Activated naive CD8-positive, alpha-beta T cell treated with anti-CD3 and anti-CD28 coated beads for 36 hours (primary cell): Measurements from ENCODE around the gene HSPA1A. TPM values are rescaled to one million over a fixed set of nuclear protein-coding genes. Genes with fewer than 3 reads are reported as not detected.
A peak's percentile ranks its signal among the peaks of the same experiment; 100 is the strongest.
"Not testable (repeated sequence)": the region's sequence is repeated elsewhere in the genome, so short reads cannot be mapped to it uniquely, and the experiment has no call there.

Experiments
- DNase-seq: peaks from one replicate; pipeline ENCODE4 v3.0.0; 2021
- H3K27ac Mint-ChIP-seq: one replicate; pipeline ENCODE4 v1.8.0; 2022; ENCODE audit warnings: mild to moderate bottlenecking, moderate library complexity, mixed read lengths
- H3K27me3 Mint-ChIP-seq: one replicate; pipeline ENCODE4 v1.8.0; 2022; ENCODE audit warnings: mild to moderate bottlenecking, mixed read lengths
- H3K36me3 Mint-ChIP-seq: one replicate; pipeline ENCODE4 v1.8.0; 2021; ENCODE audit warnings: mild to moderate bottlenecking, mixed read lengths
- H3K4me1 Mint-ChIP-seq: one replicate; pipeline ENCODE4 v1.8.0; 2021; ENCODE audit warnings: mixed read lengths
- H3K4me3 Mint-ChIP-seq: one replicate; pipeline ENCODE4 v1.8.0; 2022; ENCODE audit warnings: mild to moderate bottlenecking, moderate library complexity, mixed read lengths
- H3K9me3 Mint-ChIP-seq: one replicate; pipeline ENCODE4 v1.8.0; 2022; ENCODE audit warnings: mixed read lengths
- total RNA-seq, 2 experiments: library from RNA; stranded (reverse); gene quantifications; one replicate each; pipeline ENCODE4 v1.2.3, GENCODE V29; 2021

HSPA1A gene
- total RNA-seq, 2 experiments from 2014 or later: 24.3 to 24.8 TPM

DNA sequence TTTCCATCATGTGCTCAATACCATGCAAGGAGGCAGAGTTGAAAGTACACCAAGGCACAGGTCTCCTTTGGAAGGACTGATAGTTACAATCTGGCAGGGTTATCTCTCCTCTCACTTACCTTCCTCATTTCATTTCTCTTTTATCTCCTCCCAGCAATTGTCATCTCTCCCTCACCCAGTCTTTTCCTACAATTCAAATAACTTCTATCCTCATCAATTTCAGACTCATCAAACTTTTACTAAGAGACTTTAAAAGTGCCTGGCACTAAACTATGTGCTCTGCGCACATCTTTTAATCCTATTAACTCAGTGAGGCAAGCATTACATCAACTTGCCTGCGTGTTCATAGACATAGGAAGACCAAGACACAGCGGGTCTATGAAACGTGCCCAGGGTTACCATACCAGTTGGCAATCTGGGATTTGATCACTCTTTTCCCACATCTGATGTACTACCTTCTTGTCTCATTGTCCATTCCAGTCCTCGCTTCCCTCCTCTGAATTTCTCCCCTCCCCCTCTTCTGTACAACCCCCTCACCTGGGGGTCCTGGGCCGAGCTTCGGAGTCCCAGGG lies 21.0 kb upstream of the HSPA1A start:
- Mint-ChIP-seq H3K4me1 (peaks cover 42% of the 10 kb centered on the region), H3K9me3 (no peaks in the 10 kb centered on the region), H3K4me3 (peak overlapping the region; percentile 81), H3K27me3 (no peaks in the 10 kb centered on the region), H3K27ac (peak overlapping the region; percentile 67), H3K36me3 (peaks cover 30% of the 10 kb centered on the region)
- no peak for DNase-seq

DNA sequence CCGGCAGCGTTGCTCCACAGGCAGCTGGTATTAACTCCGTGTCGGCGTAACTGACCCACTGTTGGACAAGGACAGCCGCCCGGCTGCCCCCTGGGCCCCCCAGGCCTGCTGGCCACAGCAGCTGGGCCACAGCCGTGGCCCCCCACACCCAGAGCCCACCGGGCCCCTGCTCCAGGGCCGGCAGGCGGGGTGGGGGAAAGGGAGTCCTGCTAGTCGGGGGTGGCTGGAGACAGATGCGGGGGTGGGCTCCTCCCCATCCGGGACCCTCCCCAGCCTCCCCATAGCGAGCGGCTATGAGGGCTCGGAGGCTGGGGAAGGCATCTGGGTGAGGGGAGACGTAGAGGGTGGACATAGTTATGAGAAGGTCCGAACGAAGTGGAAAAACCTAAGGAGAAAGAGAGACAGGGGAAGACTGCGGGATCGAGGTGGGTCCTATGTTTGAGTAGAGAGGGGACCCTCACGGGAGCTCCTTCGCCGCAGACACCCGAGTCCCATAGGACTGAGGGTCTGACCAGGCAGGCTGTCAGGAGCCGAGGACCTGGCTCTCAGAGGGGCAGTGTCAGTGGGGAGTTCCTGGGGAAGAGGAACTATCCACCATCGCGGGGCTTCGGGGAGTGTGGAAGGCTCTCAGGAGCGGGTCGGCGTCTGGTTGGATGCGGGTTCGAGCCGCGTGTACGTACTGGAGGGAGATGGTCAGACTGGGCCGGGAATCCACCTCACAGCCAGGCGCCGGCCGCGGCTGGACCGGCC lies 20.3 kb upstream of the HSPA1A start:
- peaks cover 41% of the 10 kb centered on the region for H3K4me1 Mint-ChIP-seq
- H3K4me3 Mint-ChIP-seq: peak overlapping the region; percentile 81
- no peak for DNase-seq
- peak overlapping the region; percentile 98 for H3K27ac Mint-ChIP-seq
- peaks cover 26% of the 10 kb centered on the region for H3K36me3 Mint-ChIP-seq
- no peaks in the 10 kb centered on the region for H3K9me3 Mint-ChIP-seq
- H3K27me3 Mint-ChIP-seq: no peaks in the 10 kb centered on the region

DNA sequence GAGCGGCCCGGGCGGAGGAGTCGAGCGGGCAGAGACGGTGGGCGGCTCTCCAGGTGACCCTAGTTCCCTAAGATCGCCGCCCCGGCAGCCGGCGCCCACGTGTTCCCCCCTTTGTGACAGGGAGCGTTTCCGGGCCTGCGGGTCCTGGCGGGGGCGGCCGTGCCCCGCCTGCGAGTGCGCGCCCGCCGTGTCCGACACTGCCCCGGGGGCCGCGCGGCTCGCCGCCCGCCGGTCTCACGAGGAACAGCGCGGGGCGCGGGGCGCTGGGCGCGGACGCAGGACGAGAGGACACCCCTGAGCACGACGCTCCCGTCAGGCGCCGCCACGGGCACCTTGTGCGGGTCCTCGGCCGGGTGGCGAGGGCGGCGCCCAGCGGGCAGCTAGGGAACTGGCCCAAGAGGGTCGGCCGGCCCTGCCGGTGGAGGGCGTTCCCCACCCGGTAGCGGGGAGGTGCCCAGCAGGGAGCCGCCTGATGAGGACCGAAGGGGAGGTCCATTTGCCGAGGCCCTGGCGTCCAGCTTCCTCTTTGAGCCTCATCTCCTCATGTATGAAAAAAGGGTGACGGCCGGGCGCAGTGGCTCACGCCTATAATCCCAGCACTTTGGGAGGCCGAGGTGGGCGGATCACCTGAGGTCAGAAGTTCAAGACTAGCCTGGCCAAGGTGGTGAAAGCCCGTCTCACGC lies 19.6 kb upstream of the HSPA1A start, which contains the start of gene VARS1:
TSS of gene VARS1 (minus strand) at position 137 of the 683 bp plus-strand sequence. CDS start 535 bp downstream, outside the sequence.
- Mint-ChIP-seq H3K4me3 (peak within 1 kb of the TSS; percentile 81), H3K4me1 (peaks cover 39% of the 10 kb centered on the region), H3K27ac (peak within 1 kb of the TSS; percentile 98), H3K36me3 (peaks cover 23% of the 10 kb centered on the region), H3K9me3 (no peaks in the 10 kb centered on the region), H3K27me3 (no peaks in the 10 kb centered on the region)
- DNase-seq: peak; percentile 90

DNA sequence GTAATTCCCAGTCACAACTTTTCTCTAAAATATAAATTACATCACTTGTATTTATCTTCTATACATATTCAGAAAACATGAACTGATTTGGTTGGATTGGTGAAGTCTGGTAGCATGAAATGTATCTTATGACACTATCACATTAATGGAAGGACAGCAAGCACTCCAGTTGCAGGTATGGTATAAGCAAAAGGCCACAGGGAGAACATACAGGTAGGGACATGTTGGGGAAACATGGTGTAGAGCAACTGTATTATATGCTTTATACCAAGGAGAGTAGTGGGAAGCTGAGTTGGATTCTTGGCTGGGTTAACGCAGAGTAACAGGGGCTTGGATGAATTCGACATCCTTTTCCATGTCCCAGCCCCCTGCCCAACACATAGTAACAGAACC lies 18.4 kb upstream of the HSPA1A start:
- Mint-ChIP-seq H3K4me3 (peak overlapping the region; percentile 51), H3K27me3 (no peaks in the 10 kb centered on the region), H3K9me3 (no peaks in the 10 kb centered on the region), H3K36me3 (peaks cover 25% of the 10 kb centered on the region), H3K4me1 (peaks cover 38% of the 10 kb centered on the region), H3K27ac (peak overlapping the region; percentile 56)
- DNase-seq: no peak

DNA sequence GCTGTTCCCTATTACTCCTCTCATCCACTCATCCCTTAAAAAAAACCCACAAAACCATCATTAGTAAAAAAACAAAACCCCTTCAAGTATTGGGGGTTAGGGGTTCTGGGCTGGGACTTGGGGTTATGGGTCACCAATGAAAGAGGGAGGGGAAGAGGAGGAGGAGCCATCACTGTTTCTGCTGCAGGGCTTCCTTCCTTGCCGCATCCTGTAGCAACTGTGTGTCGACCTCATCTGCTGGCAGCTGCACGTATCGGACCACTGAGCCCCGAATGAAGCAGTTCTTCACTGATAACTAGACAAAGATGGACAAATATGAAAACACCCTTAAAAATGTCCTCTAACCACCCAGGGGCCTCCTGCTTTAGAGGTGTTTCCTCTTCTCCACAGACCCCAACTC lies 17.8 kb upstream of the HSPA1A start:
- H3K4me1 Mint-ChIP-seq: peaks cover 34% of the 10 kb centered on the region
- no peaks in the 10 kb centered on the region for H3K9me3 Mint-ChIP-seq
- no peaks in the 10 kb centered on the region for H3K27me3 Mint-ChIP-seq
- H3K4me3 Mint-ChIP-seq: peak overlapping the region; percentile 37
- no peak for DNase-seq
- peaks cover 24% of the 10 kb centered on the region for H3K36me3 Mint-ChIP-seq
- peak overlapping the region; percentile 78 for H3K27ac Mint-ChIP-seq

DNA sequence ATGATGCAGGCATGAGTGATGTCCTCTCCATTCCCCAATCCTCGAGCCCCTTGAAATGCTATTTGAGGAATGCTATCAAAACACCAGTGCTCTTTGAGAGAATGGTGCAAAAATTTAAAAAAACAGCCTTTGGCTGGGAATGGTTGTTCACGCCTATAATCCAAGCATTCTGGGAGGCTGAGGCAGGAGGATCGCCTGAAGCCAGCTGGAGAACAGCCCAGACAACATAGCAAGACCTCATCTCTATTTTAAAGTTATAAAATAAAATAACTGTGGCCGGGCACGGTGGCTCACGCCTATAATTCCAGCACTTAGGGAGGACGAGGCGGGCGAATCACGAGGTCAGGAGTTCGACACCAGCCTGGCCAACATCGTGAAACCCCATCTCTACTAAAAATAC lies 15.6 kb upstream of the HSPA1A start:
- H3K27me3 Mint-ChIP-seq: no peaks in the 10 kb centered on the region
- no peak for DNase-seq
- peaks cover 26% of the 10 kb centered on the region for H3K4me1 Mint-ChIP-seq
- no peak overlapping the region for H3K4me3 Mint-ChIP-seq
- H3K36me3 Mint-ChIP-seq: peaks cover 14% of the 10 kb centered on the region
- no peak overlapping the region for H3K27ac Mint-ChIP-seq
- no peaks in the 10 kb centered on the region for H3K9me3 Mint-ChIP-seq

DNA sequence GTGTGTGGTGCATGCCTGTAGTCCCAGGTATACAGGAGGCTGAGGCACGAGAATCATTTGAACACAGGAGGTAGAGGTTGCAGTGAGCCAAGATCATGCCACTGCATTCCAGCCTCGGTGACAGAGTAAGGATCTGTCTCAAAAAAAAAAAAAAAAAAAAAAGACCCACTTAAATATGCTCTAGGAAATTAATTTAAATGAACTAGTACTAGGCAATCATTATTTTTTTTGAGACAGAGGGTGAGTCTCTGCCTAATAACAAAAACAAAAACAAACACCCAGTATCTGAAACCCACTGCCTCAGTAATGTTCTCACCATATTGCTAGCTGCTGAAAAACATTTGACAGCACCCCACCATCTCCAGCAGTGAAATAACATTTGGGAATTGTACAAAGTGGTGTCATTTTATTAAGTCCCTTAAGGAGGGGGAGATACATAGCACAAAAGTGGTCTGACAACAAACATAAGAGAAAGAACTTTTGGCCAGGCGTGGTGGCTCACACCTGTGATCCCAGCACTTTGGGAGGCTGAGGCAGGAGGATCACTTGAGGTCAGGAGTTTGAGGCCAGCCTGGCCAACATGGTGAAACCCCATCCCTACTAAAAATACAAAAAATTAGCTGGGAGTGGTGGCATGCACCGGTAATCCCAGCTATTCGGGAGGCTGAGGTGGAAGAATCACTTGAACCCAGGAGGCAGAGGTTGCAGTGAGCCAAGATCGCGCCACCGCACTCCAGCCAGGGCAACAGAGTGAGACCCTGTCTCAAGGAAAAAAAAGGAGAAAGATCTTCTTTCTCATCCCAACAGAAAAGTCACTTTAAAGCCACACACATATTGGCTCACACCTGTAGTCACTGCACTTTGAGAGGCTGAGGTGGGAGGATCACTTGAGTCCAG lies 14.1 kb upstream of the HSPA1A start:
- H3K27ac Mint-ChIP-seq, H3K27me3 Mint-ChIP-seq: not testable (repeated sequence)
- H3K4me1 Mint-ChIP-seq: peaks cover 33% of the 10 kb centered on the region

DNA sequence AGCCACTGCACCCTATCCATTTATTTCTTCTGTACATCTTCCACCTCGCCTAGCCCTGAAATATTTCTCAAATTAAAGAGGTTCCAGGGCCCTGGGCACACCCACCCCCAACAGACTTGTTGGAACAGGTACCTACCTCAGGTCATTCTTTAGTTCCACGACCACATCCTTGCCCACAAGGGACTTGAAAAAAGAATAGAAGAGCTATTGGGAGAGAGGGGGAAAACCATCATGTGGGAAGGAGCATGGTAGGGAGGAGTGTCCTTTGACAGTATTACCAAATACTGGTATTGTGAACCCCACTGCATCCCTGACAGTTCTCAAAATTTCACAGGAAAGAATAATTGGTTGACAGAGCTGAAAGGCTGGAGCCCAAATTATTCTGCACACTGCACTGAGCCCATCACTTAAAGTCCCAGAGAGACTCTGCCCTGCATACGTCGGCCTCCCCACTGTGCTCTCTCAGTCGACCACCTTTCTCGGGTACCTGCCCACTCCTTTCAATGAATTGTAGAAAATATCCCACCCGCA lies 9.3 kb upstream of the HSPA1A start:
- H3K4me1 Mint-ChIP-seq: peaks cover 15% of the 10 kb centered on the region
- H3K4me3 Mint-ChIP-seq: peak overlapping the region; percentile 99
- H3K9me3 Mint-ChIP-seq: no peaks in the 10 kb centered on the region
- H3K27me3 Mint-ChIP-seq: no peaks in the 10 kb centered on the region
- peaks cover 16% of the 10 kb centered on the region for H3K36me3 Mint-ChIP-seq
- no peak for DNase-seq
- H3K27ac Mint-ChIP-seq: peak overlapping the region; percentile 98

More for the DNA sequence above, 14.1 kb upstream of the HSPA1A start:
- not testable (repeated sequence) for H3K9me3 Mint-ChIP-seq, H3K4me3 Mint-ChIP-seq, DNase-seq
- peaks cover 18% of the 10 kb centered on the region for H3K36me3 Mint-ChIP-seq

DNA sequence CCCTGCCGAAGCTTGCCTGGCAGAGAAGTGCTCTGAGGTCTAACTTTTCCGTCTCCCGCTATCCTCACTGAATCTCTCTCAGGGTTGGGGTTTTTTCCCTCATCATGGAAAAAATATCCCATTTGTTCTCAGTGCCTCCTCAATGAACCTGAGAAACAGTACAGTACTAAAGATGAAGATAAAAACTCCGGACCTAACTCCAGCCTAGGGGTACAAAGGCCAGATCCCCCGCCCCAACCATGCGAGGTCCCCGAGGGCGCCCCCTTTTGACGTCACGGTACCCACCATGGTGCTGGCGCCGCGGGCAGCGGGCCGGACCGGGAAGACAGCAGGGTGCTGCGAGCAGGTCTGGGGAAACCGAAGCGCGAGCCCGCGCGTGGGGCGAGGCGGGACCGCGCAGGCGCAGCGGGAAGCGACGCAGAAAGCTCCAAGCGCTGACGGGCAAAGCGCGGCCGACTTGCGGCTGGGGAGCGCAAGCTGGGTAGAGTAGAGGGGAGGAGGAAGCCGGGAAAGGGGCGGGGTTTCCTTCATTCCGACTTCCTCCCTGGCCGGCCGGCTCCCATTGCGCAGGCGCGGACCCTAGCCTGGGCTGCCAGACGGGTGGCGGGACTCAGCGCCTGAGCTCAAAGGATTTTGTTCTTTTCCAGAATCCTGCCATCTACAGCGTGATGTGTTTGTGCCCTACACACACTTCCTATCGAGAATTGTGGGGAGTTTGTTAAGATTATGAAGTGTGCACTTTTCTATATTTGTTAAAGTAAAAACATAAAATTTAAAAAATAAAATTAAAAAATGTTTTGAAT lies 8.7 kb upstream of the HSPA1A start, which contains the start of gene LSM2:
TSS of gene LSM2 (minus strand) at position 497 of the 803 bp plus-strand sequence. CDS start at position 288, 209 bp downstream.
- H3K27me3 Mint-ChIP-seq: no peaks in the 10 kb centered on the region
- peak; percentile 99 for DNase-seq
- peaks cover 13% of the 10 kb centered on the region for H3K36me3 Mint-ChIP-seq
- H3K27ac Mint-ChIP-seq: peak within 1 kb of the TSS; percentile 98
- H3K4me1 Mint-ChIP-seq: peaks cover 13% of the 10 kb centered on the region
- H3K4me3 Mint-ChIP-seq: peak within 1 kb of the TSS; percentile 99
- no peaks in the 10 kb centered on the region for H3K9me3 Mint-ChIP-seq

DNA sequence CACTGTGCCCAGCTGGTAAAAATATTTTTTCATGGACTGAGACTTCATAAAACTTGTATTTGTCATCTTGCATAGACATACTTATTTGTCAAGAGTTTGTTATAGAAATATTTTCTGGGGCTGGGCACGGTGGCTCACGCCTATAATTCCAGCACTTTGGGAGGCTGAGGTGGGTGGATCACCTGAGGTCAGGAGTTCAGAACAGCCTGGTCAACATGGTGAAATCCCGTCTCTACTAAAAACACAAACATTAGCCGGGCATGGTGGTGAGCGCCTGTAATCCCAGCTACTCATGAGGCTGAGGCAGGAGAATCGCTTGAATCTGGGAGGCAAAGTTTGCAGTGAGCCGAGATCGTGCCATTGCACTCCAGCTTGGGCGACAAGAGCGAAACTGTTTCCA lies 6.7 kb upstream of the HSPA1A start:
- H3K36me3 Mint-ChIP-seq, H3K27ac Mint-ChIP-seq, H3K27me3 Mint-ChIP-seq, H3K4me3 Mint-ChIP-seq, DNase-seq, H3K9me3 Mint-ChIP-seq: not testable (repeated sequence)
- peaks cover 19% of the 10 kb centered on the region for H3K4me1 Mint-ChIP-seq

DNA sequence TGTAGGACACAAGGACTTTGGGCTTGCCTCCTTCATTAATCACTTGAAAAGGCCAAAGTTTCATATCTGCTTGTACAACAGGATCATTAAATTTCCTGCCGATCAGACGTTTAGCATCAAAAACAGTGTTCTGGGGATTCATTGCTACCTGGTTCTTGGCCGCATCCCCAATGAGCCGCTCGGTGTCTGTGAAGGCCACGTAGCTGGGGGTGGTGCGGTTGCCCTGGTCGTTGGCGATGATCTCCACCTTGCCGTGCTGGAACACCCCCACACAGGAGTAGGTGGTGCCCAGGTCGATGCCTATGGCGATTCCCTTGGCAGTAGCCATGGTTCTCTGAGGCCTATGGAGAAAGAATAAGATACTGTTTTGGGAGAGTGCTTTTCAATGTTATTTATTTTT lies 3.7 kb upstream of the HSPA1A start:
- Mint-ChIP-seq H3K27ac (no peak overlapping the region), H3K4me3 (no peak overlapping the region)

DNA sequence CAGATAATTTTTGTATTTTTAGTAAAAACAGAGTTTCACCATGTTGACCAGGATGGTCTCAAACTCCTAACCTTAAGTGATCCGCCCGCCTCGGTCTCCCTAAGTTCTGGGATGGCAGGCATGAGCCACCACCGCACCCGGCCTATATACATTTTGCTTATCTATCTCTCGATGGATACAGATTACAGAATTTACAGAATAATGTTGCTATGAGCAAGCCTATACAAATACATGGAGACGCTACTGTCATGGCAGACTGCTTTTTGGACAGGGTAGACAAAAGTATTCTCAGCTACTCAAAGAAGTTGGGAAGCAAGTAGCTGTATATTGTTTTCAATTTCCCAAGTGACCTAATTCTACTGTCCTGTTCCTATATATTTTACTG lies 1.9 kb upstream of the HSPA1A start:
- Mint-ChIP-seq H3K27ac (no peak overlapping the region), H3K4me3 (no peak overlapping the region), H3K9me3 (no peaks in the 10 kb centered on the region), H3K27me3 (no peaks in the 10 kb centered on the region), H3K36me3 (no peaks in the 10 kb centered on the region), H3K4me1 (peaks cover 32% of the 10 kb centered on the region)
- DNase-seq: no peak

More for the DNA sequence above, 3.7 kb upstream of the HSPA1A start:
- Mint-ChIP-seq H3K36me3 (no peaks in the 10 kb centered on the region), H3K27me3 (no peaks in the 10 kb centered on the region), H3K9me3 (no peaks in the 10 kb centered on the region), H3K4me1 (peaks cover 22% of the 10 kb centered on the region)
- DNase-seq: no peak

DNA sequence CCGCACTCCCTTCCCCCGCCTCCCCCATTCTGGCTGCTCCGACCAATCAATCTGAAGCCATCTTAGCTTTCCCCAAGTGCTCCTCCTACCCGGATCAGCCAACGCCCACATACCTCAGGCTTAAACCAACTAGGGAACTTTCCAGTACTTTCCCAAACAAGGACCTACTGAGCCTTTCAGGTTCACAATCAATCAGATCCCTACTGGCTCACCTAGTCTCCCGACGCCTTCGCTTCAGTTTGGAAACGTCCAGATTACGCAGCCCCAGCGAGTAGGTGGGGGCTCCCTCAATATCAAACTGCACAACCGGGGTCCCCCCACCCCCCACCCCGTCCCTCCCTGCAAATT lies 692 bp upstream of the HSPA1A start:
- peaks cover 34% of the 10 kb centered on the region for H3K4me1 Mint-ChIP-seq
- H3K4me3 Mint-ChIP-seq: peak overlapping the region; percentile 84
- no peaks in the 10 kb centered on the region for H3K36me3 Mint-ChIP-seq
- no peaks in the 10 kb centered on the region for H3K27me3 Mint-ChIP-seq
- H3K9me3 Mint-ChIP-seq: no peaks in the 10 kb centered on the region
- H3K27ac Mint-ChIP-seq: peak overlapping the region; percentile 84
- peak; percentile 67 for DNase-seq
